GM12864 (cell line): ENCODE data around the gene CTSD.

Experiments used
- DNase-seq: peaks from one replicate; pipeline ENCODE4 v3.0.0-alpha.2; 2011; ENCODE audit warnings: low read depth
- H3K4me3 ChIP-seq: 2 replicates; pipeline ENCODE4 v1.5.1; 2011; ENCODE audit warnings: mild to moderate bottlenecking, low read depth, low read length, control low read depth
- TF ChIP-seq, protein P1 (sequence below): IDR thresholded peaks from 2 replicates; pipeline ENCODE4 v1.5.1; 2011; ENCODE audit warnings: low read depth, mild to moderate bottlenecking, moderate library complexity, low read length, control low read depth, inconsistent platforms; ENCODE audit errors: missing control alignments

The CTSD gene

GRCh38 chr11:1743585-1744136, 20.1 kb downstream of the CTSD start:
- DNase-seq: no peak
- no peak overlapping the region for H3K4me3 ChIP-seq
- TF ChIP-seq, protein P1, sequence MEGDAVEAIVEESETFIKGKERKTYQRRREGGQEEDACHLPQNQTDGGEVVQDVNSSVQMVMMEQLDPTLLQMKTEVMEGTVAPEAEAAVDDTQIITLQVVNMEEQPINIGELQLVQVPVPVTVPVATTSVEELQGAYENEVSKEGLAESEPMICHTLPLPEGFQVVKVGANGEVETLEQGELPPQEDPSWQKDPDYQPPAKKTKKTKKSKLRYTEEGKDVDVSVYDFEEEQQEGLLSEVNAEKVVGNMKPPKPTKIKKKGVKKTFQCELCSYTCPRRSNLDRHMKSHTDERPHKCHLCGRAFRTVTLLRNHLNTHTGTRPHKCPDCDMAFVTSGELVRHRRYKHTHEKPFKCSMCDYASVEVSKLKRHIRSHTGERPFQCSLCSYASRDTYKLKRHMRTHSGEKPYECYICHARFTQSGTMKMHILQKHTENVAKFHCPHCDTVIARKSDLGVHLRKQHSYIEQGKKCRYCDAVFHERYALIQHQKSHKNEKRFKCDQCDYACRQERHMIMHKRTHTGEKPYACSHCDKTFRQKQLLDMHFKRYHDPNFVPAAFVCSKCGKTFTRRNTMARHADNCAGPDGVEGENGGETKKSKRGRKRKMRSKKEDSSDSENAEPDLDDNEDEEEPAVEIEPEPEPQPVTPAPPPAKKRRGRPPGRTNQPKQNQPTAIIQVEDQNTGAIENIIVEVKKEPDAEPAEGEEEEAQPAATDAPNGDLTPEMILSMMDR: no peak

GRCh38 chr11:1742869-1743584, 20.7 kb downstream of the CTSD start:
- TF ChIP-seq, protein P1: no peak
- H3K4me3 ChIP-seq: no peak overlapping the region
- no peak for DNase-seq

- no peak for DNase-seq
- TF ChIP-seq, protein P1: no peak
- no peak overlapping the region for H3K4me3 ChIP-seq
Measured at GRCh38 chr11:1742371-1742770, 21.4 kb downstream of the CTSD start.

DNA sequence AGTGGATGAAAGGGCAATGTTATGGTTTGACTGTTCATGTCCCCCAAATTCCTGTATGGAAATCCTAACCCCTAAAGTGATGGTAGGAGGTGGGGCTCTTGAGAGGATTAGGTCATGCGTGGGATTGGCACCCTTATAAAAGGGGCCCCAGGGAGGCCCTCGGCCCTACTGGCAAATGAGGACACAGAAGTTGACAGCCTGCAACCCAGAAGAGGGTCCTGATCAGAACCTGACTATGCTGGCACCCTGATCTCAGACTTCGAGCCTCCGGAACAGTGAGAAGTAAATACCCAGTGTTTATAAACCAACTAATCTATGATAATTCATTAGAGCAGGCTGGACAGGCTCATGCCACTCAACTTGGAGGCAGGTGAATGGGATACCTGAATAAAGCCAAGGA, 22.0 kb downstream of the CTSD start:
- no peak overlapping the region for H3K4me3 ChIP-seq
- no peak for DNase-seq
- TF ChIP-seq, protein P1: no peak

GRCh38 chr11:1740786-1741530, 22.8 kb downstream of the CTSD start:
- DNase-seq: no peak
- no peak overlapping the region for H3K4me3 ChIP-seq
- TF ChIP-seq, protein P1: no peak

- TF ChIP-seq, protein P1: no peak
- H3K4me3 ChIP-seq: no peak overlapping the region
- DNase-seq: no peak
Measured at GRCh38 chr11:1739576-1739975, 24.2 kb downstream of the CTSD start.

DNA sequence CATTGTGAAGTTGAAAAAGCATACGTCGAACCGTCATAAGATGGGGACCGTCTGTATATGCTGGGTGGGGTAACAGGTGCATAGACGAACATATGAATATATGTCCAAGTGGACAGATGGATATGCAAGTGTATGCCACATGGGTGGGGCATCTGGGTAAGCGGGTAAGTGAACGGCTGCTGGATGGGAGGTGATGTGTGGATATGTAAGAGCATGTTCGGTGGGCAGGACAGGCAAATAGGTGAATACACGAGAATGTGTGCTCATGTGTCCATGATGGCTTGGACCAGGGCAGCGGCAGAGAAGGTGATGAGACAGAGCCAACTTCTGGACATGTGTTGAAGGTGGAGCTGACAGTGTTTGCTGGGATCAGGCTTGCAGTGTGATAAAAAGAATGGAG, 25.3 kb downstream of the CTSD start:
- TF ChIP-seq, protein P1: no peak
- DNase-seq: no peak
- no peak overlapping the region for H3K4me3 ChIP-seq
